Measurements from ENCODE around the gene MYO1D.

The MYO1D gene

GRCh38 chr17:32658470-32659418, 218.2 kb downstream of the MYO1D start:
- no peak for TF ChIP-seq TAF1 (IDR thresholded peaks at IDR 0.05; ENCODE audit: low read depth)
- TF ChIP-seq FOXM1 (IDR thresholded peaks at IDR 0.05; ENCODE audit: borderline replicate concordance, low read depth), result no peak
- TF ChIP-seq NFIC (IDR thresholded peaks at IDR 0.05), result no peak
- TF ChIP-seq EP300 (IDR thresholded peaks at IDR 0.05; ENCODE audit: borderline replicate concordance), result no peak
- TF ChIP-seq YY1 (IDR thresholded peaks at IDR 0.05; ENCODE audit: low read depth), result no peak
- no peak for TF ChIP-seq EGR1 (IDR thresholded peaks at IDR 0.05)
- TF ChIP-seq ZBTB7A (IDR thresholded peaks at IDR 0.05; ENCODE audit: low read depth), result no peak
- TF ChIP-seq CEBPB (IDR thresholded peaks at IDR 0.05), result no peak
- no peak for TF ChIP-seq RAD21 (IDR thresholded peaks at IDR 0.05; ENCODE audit: low read depth)
- TF ChIP-seq CREB1 (IDR thresholded peaks at IDR 0.05; ENCODE audit: low read depth), result no peak
- no peak for TF ChIP-seq USF1 (IDR thresholded peaks at IDR 0.05)
- TF ChIP-seq REST (IDR thresholded peaks at IDR 0.05; ENCODE audit: low read depth), result no peak
- no peak for TF ChIP-seq MAX (IDR thresholded peaks at IDR 0.05)
- TF ChIP-seq TCF12 (IDR thresholded peaks at IDR 0.05; ENCODE audit: low read depth), result no peak
- no peak for TF ChIP-seq TEAD4 (IDR thresholded peaks at IDR 0.05)

- TF ChIP-seq TEAD4 (IDR thresholded peaks at IDR 0.05) (no peak), EP300 (IDR thresholded peaks at IDR 0.05; ENCODE audit: borderline replicate concordance) (no peak), REST (IDR thresholded peaks at IDR 0.05; ENCODE audit: low read depth) (no peak), CEBPB (IDR thresholded peaks at IDR 0.05) (no peak), FOXM1 (IDR thresholded peaks at IDR 0.05; ENCODE audit: borderline replicate concordance, low read depth) (no peak), TCF12 (IDR thresholded peaks at IDR 0.05; ENCODE audit: low read depth) (no peak), EGR1 (IDR thresholded peaks at IDR 0.05) (no peak), MAX (IDR thresholded peaks at IDR 0.05) (no peak), TAF1 (IDR thresholded peaks at IDR 0.05; ENCODE audit: low read depth) (no peak), USF1 (IDR thresholded peaks at IDR 0.05) (no peak), RAD21 (IDR thresholded peaks at IDR 0.05; ENCODE audit: low read depth) (no peak), CREB1 (IDR thresholded peaks at IDR 0.05; ENCODE audit: low read depth) (no peak), ZBTB7A (IDR thresholded peaks at IDR 0.05; ENCODE audit: low read depth) (no peak), YY1 (IDR thresholded peaks at IDR 0.05; ENCODE audit: low read depth) (no peak), NFIC (IDR thresholded peaks at IDR 0.05) (no peak)
Observed at GRCh38 chr17:32656886-32657285, 220.0 kb downstream of the MYO1D start.

GRCh38 chr17:32654324-32654723, 222.6 kb downstream of the MYO1D start:
- no peak for TF ChIP-seq CEBPB (IDR thresholded peaks at IDR 0.05)

- TF ChIP-seq CREB1 (IDR thresholded peaks at IDR 0.05; ENCODE audit: low read depth) (no peak), CEBPB (IDR thresholded peaks at IDR 0.05) (no peak), TEAD4 (IDR thresholded peaks at IDR 0.05) (no peak), REST (IDR thresholded peaks at IDR 0.05; ENCODE audit: low read depth) (no peak), FOXM1 (IDR thresholded peaks at IDR 0.05; ENCODE audit: borderline replicate concordance, low read depth) (no peak), TAF1 (IDR thresholded peaks at IDR 0.05; ENCODE audit: low read depth) (no peak), EGR1 (IDR thresholded peaks at IDR 0.05) (no peak), MAX (IDR thresholded peaks at IDR 0.05) (no peak), USF1 (IDR thresholded peaks at IDR 0.05) (no peak), YY1 (IDR thresholded peaks at IDR 0.05; ENCODE audit: low read depth) (no peak), ZBTB7A (IDR thresholded peaks at IDR 0.05; ENCODE audit: low read depth) (no peak), EP300 (IDR thresholded peaks at IDR 0.05; ENCODE audit: borderline replicate concordance) (no peak), RAD21 (IDR thresholded peaks at IDR 0.05; ENCODE audit: low read depth) (no peak), NFIC (IDR thresholded peaks at IDR 0.05) (no peak)
Observed at GRCh38 chr17:32651084-32651483, 225.8 kb downstream of the MYO1D start.

All from Ishikawa (cell line).